Renal cortex interstitium (tissue), 11 donors: Measurements from ENCODE around the gene TKTL2. TPM values are rescaled to one million over a fixed set of nuclear protein-coding genes. Genes with fewer than 3 reads are reported as not detected.
"Not testable (repeated sequence)": the region's sequence is repeated elsewhere in the genome, so short reads cannot be mapped to it uniquely, and the experiment has no call there.

Experiments used
- DNase-seq, 11 donors: peaks; one replicate each; pipeline ENCODE4 v3.0.0-alpha.2; 2013; ENCODE audit warnings: low read depth in 9 of 11, low spot score in 4 of 11; ENCODE audit errors: extremely low read depth in 1 of 11
- polyA plus RNA-seq, 3 donors: library from polyadenylated mRNA; unstranded; fragments of 120-200 nt; gene quantifications; one replicate each; pipeline ENCODE4 v1.2.1, GENCODE V29; 2013; ENCODE audit not compliant: insufficient read length in 3 of 3

Gene TKTL2
- polyA plus RNA-seq, 3 donors = 0.04 TPM; not detected in 2

DNA sequence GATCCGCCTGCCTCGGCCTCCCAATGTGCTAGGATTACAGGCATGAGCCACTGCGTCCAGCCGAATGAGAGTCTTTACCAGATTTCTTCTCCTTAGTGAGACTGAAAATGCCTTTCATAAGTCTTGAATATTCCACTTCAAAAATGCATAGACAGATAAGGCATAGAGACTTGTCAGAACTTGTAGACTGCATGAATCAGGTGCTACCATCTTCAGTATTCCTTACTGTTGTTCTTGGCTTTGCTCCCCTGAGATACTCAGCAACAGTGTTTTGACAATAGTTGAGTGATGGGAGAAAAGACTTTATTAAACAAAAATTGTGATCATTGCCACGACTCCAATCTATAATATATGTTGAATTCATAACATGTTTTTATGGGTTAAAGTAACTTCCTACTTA lies 11.0 kb downstream of the TKTL2 start:
- no peak for DNase-seq

DNA sequence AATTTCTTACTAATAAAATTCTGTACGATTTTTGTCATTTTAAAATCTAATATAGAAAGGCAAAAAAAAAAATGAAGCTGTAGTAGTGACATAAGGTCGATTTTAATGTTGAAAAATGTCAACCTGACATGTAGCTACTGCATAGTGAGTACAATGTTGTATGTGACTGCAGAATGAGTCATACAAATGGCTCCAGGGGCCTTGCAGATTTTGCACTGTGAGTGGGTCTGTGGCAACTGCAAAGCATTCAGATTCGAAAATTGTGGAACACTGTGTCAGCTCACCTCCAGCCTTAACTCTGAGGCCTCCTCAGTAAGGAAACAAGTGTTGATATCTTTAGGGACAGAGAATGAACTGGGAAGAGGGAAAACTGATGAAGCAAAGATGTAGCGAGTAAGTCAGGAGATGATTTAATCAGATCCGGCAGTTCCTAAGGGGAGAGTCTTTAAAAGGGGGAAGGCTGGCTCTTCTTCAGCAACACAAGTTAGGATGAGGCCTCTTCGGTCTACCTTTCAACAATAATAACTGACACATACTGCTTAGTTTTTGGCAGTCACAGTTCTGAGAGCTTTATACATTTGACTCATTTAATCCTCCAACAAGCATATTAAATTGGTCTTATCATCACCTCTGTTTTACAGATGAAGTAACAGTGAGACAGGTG lies 24.9 kb downstream of the TKTL2 start:
- no peak for DNase-seq

DNA sequence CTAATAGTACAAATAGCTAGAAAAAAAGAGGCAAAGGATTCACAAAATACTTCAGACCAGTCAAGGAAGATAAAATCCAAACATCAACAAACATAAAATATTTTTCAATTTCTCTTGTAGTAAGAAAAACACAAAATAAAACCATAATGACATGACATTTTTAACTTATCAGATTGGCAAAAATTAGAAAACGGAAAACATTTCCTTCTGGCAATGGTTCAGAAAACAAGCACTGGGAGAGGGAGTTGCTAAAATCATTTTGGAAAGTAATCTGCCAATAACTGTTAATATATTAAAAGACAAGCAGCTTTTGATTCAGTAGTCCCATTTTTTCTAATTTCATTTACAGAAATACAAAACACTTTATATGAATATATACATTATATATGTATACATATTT lies 26.1 kb downstream of the TKTL2 start:
- peak in 1 of 11 donors; percentile 0 for DNase-seq

DNA sequence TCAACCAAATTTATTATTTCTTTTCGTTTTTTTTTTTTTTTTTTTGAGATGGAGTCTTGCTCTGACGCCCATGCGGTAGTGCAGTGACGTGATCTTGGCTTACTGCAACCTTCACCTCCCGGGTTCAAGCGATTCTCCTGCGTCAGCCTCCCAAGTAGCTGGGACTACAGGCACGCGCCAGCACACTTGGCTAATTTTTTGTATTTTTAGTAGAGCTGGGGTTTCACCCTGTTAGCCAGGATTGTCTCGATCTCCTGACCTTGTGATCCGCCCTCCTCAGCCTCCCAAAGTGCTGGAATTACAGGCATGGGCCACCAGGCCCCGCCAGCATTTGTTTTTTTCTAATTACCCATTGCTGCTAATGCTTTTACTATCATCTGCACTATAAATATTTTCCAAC lies 26.5 kb downstream of the TKTL2 start:
- DNase-seq = not testable (repeated sequence)

DNA sequence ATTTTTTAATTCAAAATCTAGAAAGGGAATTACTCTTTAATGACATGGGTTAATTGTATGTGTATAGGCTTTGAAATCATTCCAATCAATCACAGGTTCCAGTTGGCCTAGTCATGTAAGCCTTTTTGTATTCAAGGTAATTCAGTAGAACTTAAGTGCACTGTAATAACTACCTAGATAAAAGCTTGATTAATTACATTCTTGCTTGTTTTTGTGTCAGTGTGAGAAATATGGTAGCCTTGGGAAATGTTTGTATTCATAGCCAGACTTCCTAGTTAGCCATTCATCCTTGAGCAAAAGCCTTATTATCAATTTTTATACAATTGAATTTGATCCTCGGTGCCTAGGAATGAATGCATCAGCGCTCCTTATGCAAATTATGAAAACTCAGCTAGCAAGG lies 33.5 kb downstream of the TKTL2 start:
- DNase-seq = no peak

Other genes starting within 250 kb of the TKTL2 start
- 10 to 100 TPM; 14.9 to 21.0 (median 20.8) TPM for gene NPY1R, start 141.2 kb downstream of the TKTL2 start, polyA plus RNA-seq
- 1 to 10 TPM; 3.2 to 5.0 (median 4.4) TPM for gene NPY5R, start 129.9 kb downstream of the TKTL2 start, polyA plus RNA-seq
- 10 to 100 TPM; 38.0 to 41.6 (median 39.4) TPM for gene TMA16, start 20.9 kb upstream of the TKTL2 start, polyA plus RNA-seq